ENCODE results near the gene EPHB2.
"Not testable (repeated sequence)": the region's sequence is repeated elsewhere in the genome, so short reads cannot be mapped to it uniquely, and the experiment has no call there.

The EPHB2 gene

DNA sequence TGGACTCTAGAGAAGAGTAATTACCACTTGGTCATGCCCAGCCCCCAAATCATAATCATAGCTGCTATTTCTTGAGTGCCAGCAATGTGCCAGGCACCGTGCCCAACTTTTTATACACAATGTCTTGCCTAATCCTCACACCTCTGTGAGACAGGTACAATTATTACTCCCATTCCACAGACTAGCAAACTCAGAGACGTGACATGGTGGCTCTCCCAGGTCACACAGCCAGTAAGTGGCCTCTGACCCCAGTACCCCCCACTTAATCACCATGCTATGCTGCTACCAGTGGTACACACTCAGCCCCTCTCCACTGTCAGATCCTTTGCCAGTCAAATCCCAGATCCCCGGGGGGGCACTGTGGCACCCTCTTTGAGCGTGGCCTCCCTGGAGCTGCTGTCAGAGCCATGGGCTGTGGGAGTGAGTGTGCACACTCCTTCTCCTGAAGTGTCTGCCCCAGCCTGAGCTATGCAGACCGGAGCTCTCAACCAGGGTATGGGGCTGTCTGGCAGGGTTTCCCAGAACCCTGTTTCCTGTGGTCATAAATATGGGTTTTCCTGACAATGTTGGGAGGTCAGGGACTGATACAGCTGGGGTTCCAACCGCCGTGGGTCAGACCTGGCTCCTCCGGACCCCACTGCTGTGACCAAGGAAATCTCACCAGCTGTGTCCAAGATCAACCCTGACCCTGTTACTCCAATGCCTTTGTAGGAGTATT, 210.3 kb downstream of the EPHB2 start:
- DNase-seq, result no peak

DNA sequence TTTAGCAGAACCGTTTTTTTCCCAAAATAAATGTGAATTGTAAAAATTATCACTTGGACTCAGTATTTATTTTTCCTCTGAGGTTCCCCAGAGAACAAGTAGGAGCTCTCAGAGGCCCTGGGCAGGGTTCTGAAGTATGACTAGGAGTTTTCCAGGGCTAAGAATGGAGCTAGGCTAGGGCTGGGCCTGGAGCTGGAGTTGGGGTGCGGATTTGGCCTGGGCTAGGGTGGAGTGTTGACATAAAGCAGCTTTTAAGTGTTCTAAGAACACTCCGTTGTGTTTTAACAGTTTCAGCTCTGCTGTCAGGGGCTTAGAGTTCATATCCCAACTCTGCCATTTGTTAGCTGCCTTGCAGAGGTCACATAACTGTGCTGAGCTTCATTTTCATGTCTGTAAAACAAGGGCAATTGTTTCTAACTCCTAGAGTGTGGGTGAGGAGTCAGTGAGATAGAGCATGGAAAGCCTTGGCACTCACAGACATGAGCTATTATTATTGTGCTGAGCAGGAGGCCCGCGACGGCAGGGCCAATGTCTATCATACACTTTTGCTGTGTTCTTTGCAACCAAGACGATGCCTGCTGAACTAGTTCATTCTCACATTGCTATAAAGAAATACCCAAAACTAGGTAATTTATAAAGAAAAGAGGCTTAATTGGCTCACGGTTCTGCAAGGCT, 210.9 kb downstream of the EPHB2 start:
- DNase-seq, result no peak

GRCh38 chr1:22922640-22923039, 212.0 kb downstream of the EPHB2 start:
- DNase-seq, result no peak

DNA sequence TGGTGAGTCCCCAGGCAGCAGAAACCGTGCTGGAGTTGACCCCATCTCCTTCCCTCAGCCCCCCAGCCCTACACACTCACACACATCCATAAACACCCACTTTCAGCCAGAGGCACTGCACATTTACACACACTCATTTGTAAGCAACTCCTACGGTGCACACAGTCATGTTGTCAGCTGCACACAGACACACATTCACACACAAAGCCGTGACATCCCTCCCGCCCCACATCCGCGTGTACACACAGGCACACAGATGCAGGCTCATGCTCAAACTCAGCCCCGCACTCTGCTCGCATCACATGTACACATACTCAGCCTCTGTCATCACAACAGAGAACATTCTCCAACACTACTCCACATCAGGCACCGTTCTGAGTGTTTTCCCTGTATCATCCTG, 214.5 kb downstream of the EPHB2 start:
- no peak for DNase-seq

- no peak for DNase-seq
Observed at GRCh38 chr1:22930240-22930912, 219.7 kb downstream of the EPHB2 start.

GRCh38 chr1:22932803-22933470, 222.3 kb downstream of the EPHB2 start:
- DNase-seq, result no peak

- DNase-seq, result no peak
Observed at GRCh38 chr1:22935433-22935832, 224.8 kb downstream of the EPHB2 start.

DNA sequence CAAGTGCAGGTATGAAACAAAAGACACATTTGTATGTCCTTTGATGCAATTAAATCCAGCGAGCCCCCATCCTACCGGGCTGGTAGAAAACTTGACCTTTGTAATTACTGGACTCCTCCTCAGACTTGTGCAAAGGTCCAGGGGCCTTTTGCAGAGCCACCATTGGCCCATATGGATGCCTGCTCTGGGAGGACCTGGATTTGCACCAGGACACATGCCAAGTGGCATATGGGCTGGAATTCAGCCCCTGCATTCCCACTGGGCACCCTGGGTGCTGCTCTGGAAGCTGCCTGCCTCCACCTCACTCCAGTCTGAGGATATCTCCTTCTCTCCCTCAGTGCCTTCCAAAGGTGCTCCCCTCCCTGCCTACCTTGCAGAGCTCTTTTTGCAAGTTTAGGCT, 226.0 kb downstream of the EPHB2 start:
- no peak for DNase-seq

GRCh38 chr1:22941257-22941656, 230.6 kb downstream of the EPHB2 start:
- no peak for DNase-seq

- no peak for DNase-seq
Observed at GRCh38 chr1:22944346-22945055, 233.9 kb downstream of the EPHB2 start.

DNA sequence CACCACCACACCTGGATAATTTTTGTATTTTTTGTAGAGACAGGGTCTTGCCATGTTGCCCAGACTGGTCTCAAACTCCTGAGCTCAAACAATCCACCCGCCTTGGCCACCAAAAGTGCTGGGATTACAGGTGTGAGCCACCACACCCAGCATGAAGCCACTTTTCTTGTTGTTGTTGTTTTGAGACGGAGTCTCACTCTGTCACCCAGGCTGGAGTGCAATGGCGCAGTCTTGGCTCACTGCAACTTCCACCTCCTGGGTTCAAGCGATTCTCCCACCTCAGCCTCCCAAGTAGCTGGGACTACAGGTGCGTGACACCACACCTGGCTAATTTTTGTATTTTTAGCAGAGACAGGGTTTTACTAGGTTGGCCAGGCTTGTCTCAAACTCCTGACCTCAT, 234.5 kb downstream of the EPHB2 start:
- DNase-seq, result not testable (repeated sequence)

DNA sequence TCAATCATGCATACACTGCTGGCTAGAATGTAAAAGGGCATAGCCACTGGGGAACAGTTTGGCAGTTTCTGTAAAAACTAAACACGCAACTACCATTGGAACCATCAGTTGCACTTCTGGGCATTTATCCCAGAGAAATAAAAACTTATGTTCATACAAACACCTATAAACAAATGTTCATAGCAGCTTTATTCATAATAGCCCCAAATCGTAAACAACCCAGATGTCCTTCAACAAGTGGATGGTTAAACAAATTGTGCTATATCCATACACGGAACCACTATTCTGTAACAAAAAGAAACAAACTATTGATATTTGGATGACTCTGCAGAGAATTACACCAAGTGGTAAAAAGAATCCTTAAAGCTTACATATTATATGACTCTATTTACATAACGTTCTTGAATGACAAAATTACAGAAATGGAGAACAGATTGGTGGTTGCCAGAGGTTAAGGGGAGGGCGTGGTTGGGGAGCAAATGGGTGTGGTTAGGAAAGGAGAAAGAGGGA, 239.2 kb downstream of the EPHB2 start:
- DNase-seq, result no peak

DNA sequence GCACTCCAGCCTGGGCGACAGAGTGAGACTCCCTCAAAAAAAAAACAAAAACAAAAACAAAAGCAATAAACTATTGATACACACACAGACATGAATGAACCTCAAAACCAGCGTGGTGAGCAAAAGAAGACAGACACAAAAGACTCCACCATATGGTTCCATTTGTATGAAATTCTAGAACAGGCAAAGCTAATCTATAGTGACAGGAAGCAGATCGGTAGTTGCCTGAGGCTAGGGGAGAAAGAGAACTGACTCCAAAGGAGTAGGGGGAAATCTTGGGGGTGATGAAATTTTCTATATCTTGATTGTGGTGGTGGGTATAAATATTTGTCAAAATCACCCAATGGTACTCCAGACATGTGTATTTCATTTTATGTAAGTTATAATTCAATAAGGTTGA, 241.2 kb downstream of the EPHB2 start:
- no peak for DNase-seq

DNA sequence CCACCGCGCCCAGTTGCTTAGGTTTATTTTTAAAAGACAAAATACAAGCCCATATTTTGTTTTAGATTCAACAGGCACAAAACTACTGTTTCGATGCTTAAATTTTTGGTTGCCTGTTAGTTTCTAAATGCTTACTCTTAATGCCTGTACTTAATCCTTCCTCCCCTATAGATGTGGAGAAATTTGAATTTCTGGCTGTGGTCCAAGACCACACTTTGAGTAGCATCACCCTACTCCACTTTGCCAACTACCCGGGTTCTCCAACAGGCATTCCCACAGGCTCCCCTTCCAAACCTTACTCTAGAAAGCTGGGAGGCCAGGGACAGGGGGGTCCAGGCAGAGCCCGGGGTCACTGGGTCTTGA, 242.0 kb downstream of the EPHB2 start:
- DNase-seq, result no peak

DNA sequence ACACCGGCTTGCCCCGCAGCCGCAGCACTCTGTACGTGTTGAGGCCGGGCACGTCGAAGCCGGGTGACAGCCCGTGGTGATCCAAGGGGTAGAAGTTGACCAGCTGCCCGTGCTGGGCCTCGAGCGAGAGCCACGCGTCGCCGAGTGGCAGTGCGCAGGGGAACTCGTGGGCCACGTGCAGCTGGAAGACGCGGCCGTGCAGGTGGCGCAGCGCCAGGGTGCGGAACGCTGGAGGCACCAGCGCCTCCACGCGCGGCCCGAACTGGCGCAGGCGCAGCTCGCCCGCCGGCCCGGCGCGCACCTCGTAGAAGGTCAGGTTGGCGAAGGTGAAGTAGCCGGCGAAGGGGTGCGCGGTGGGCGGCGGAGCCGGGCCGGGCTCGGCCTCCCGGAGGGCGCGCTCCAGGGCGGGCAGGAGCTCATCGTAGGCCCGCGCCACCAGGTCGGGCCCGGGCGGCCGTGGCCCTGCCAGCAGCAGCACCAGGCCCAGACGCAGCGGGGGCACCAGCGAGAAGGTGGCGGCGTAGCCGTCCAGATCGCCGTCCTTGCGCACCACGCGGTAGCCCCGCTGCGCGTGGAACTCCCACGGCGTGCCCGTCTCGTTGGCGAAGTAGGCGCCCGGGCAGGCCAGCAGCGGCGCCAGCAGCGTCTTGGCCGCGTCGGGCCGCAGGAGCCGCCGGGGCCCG, 242.6 kb downstream of the EPHB2 start:
- no peak for DNase-seq

GRCh38 chr1:22953740-22954141, 243.1 kb downstream of the EPHB2 start:
- no peak for DNase-seq

- DNase-seq, result no peak
Observed at GRCh38 chr1:22955146-22955545, 244.5 kb downstream of the EPHB2 start.

DNA sequence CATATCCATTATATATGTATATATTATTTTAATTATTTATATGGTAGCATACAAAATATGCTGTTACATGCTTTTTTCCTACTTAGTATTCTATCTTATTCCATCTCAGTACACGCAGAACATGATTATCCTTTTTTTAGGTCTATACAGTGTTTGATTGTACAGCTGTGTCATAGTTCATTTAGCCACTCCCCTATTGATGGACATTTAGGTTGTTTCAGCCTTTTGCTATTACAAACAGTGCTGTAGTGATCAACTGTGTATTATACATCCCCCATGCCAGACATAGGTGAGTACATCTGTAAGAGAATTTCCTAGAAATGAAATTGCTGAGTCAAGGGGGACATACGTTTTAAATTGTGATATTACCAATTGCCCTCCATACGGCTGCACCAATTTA, 246.4 kb downstream of the EPHB2 start:
- DNase-seq, result no peak

GRCh38 chr1:22958556-22958955, 247.9 kb downstream of the EPHB2 start:
- no peak for DNase-seq

- DNase-seq, result no peak
Observed at GRCh38 chr1:22959545-22960360, 249.1 kb downstream of the EPHB2 start.

- DNase-seq, result no peak
Observed at GRCh38 chr1:22962558-22962957, 251.9 kb downstream of the EPHB2 start.
